Lung (tissue), 12 donors: ENCODE measurements around the gene LRRTM4. TPM values are rescaled to one million over a fixed set of nuclear protein-coding genes. Genes with fewer than 3 reads are reported as not detected.

Source experiments
- ATAC-seq: fragments of 200-7000 bp; cut with Tn5 transposase; one replicate; pipeline ENCODE4 v1.9.1; 2020; ENCODE audit warnings: moderate number of reproducible peaks; ENCODE audit not compliant: insufficient read depth, low FRiP score
- DNase-seq, 3 donors: peaks; one replicate each; pipeline ENCODE4 v3.0.0-alpha.2; 2013 to 2017
- H3K27ac ChIP-seq, 2 donors: one replicate each; pipeline ENCODE4 v1.5.1; 2013; ENCODE audit warnings: mild to moderate bottlenecking in 2 of 2, moderate library complexity in 2 of 2, control low read depth in 1 of 2, inconsistent platforms in 1 of 2, low read depth in 1 of 2, low read length in 1 of 2
- H3K27me3 ChIP-seq, 3 donors: one replicate each; pipeline ENCODE4 v1.5.1; 2013; ENCODE audit warnings: low read length in 2 of 3; ENCODE audit not compliant: control insufficient read depth in 3 of 3, insufficient read depth in 3 of 3
- H3K36me3 ChIP-seq, 4 donors: one replicate each; pipeline ENCODE4 v1.5.1; 2013; ENCODE audit warnings: low read length in 4 of 4, mild to moderate bottlenecking in 1 of 4, moderate library complexity in 1 of 4; ENCODE audit not compliant: control insufficient read depth in 4 of 4, insufficient read depth in 4 of 4
- H3K4me1 ChIP-seq, 5 donors: one replicate each; pipeline ENCODE4 v1.5.1; 2013; ENCODE audit warnings: low read length in 5 of 5, mild to moderate bottlenecking in 2 of 5, moderate library complexity in 1 of 5; ENCODE audit not compliant: control insufficient read depth in 5 of 5, insufficient read depth in 5 of 5
- H3K4me3 ChIP-seq: one replicate; pipeline ENCODE4 v1.5.1; 2013; ENCODE audit warnings: mild to moderate bottlenecking, control low read depth, moderate library complexity
- H3K9ac ChIP-seq, 2 donors: one replicate each; pipeline ENCODE4 v1.5.1; 2013; ENCODE audit warnings: low read length in 2 of 2, control low read depth in 1 of 2; ENCODE audit not compliant: insufficient read depth in 1 of 2
- H3K9me3 ChIP-seq, 4 donors: one replicate each; pipeline ENCODE4 v1.5.1; 2013; ENCODE audit warnings: low read length in 3 of 4, mild to moderate bottlenecking in 1 of 4, moderate library complexity in 1 of 4; ENCODE audit not compliant: control insufficient read depth in 4 of 4, insufficient read depth in 3 of 4
- WGBS, 2 donors: extraction: QIAGEN DNeasy Blood & Tissue Kit; methylation state at CpG; one replicate each; pipeline ENCODE4 v1.1.7; 2013; 5-methylcytosine and 5-hydroxymethylcytosine counted together
- polyA plus RNA-seq, 2 donors: library from polyadenylated mRNA; stranded (reverse); fragments of 200-250 nt; gene quantifications; one replicate each; pipeline ENCODE4 v1.2.1, GENCODE V29; 2013
- total RNA-seq, 2 donors: library from RNA; depleted of rRNA in 1 of 2; stranded (reverse); fragments of >200 nt in 1 of 2; gene quantifications; one replicate each; pipeline ENCODE4 v1.2.1, GENCODE V29; 2014 to 2021
- TF ChIP-seq, protein P1 (sequence below): IDR thresholded peaks from 2 replicates; pipeline ENCODE4 v1.5.1; 2012; ENCODE audit warnings: mild to moderate bottlenecking; ENCODE audit errors: control extremely low read depth, extremely low read depth
- donor health status: control.
- donor health status: control.
- donor health status: Bipolar disorder and iron deficiency.
- donor health status: healthy.
- donor health status: DM: yes; HTN: yes; CAD: no.

LRRTM4 gene
- total and polyA plus RNA-seq, 4 donors: 0.08 to 9.2 (median 1.2) TPM; not detected in 1

DNA sequence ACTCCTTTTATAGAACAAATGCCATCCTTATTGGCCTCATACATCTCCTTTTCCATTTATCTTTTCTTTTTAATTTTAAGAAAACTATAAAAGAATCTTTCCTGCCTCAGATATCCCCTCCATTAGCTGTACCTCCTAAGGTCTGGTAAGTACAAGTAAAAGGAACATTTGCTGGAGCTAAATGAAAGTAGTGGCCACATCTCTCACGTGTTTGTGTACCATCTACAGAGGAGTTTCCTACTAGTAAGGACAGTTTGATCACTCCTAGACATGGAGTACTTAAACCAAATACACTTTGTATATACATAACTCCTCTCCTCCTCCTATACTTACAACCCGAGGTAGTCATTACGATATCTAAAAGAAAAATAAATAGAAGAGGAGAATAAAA lies 504.8 kb downstream of the LRRTM4 start:
- Histone ChIP-seq H3K9ac (no peak overlapping the region), H3K27me3 (no peaks in the 10 kb centered on the region), H3K4me1 (peaks cover 0 to 10% (median 4%) of the 10 kb centered on the region in 5 donors), H3K36me3 (no peaks in the 10 kb centered on the region), H3K9me3 (no peaks in the 10 kb centered on the region), H3K4me3 (no peak overlapping the region), H3K27ac (no peak overlapping the region)
- WGBS, 2 donors: 71 to 78% methylated on average over 3 of the region's 3 CpGs
- DNase-seq (peak in 2 of 3 donors; percentile 36 to 58), ATAC-seq (no peak)
- TF ChIP-seq, protein P1, sequence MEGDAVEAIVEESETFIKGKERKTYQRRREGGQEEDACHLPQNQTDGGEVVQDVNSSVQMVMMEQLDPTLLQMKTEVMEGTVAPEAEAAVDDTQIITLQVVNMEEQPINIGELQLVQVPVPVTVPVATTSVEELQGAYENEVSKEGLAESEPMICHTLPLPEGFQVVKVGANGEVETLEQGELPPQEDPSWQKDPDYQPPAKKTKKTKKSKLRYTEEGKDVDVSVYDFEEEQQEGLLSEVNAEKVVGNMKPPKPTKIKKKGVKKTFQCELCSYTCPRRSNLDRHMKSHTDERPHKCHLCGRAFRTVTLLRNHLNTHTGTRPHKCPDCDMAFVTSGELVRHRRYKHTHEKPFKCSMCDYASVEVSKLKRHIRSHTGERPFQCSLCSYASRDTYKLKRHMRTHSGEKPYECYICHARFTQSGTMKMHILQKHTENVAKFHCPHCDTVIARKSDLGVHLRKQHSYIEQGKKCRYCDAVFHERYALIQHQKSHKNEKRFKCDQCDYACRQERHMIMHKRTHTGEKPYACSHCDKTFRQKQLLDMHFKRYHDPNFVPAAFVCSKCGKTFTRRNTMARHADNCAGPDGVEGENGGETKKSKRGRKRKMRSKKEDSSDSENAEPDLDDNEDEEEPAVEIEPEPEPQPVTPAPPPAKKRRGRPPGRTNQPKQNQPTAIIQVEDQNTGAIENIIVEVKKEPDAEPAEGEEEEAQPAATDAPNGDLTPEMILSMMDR: no peak

DNA sequence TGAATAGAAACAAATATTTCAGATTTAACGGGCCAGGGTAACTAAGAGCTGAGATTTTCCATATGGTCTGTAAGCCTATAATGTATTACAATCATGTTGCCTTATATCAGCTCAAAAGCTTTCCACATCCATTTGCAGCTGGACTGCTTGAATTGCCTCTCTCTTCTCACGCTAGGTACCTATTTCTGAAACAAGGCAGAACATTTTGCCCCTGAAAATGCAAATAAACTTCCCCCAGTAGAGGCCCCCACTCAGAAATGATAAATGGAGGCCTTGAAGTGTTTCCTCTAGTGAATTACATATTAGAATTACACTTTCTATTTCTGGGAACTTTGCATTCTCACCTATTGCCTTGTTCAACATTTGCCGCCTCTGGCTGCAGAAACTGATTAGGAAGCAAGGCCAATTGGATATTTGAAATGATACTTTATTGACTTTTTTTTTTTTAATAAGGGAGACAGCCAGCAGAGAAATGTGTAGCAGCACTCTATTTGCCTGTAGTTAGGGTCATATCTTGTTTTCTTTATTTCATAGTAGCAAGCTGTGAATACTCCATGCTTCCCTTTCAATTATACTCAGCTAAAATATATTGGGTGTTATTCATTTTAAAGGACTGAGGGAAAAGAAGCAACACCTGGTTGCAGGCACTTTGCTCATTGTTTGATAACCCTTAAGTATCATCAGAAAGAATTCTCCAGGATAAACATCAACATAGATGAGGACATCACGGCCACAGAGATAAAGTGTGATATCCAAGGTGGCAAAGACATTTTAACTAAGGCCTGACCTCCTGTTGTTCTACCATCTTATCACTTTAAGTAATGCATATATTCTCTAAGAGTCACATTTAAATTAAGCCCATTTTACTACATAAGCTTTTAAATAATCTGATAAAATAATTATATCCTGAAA lies 505.5 kb downstream of the LRRTM4 start:
- H3K36me3 ChIP-seq: no peaks in the 10 kb centered on the region
- ATAC-seq: no peak
- H3K9ac ChIP-seq: no peak overlapping the region
- H3K27ac ChIP-seq: no peak overlapping the region
- TF ChIP-seq, protein P1: no peak
- no peaks in the 10 kb centered on the region for H3K27me3 ChIP-seq
- peaks cover 0 to 10% (median 4%) of the 10 kb centered on the region in 5 donors for H3K4me1 ChIP-seq
- no peak overlapping the region for H3K4me3 ChIP-seq
- 81 to 82% methylated on average over 4 of the region's 4 CpGs for WGBS, 2 donors
- H3K9me3 ChIP-seq: no peaks in the 10 kb centered on the region
- DNase-seq: peak; percentile 44 to 91 (median 89)

DNA sequence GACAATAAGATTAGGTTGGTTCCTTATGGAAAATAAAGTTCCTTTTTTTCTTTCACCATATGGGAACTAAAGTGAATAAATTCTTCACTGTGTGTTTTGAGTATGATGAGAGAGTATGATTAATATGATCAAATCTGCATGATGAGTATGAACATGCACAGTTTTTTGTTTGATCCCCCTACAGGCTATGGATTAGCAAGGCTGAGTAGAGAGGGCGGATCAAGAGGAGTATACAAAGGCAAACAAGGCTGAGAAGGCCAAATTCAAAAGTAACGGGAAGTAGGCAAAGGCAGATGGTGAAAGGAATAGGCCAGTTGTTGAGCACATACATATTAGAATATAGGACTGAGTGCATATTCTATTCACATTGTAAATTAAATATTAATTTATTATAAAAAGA lies 508.2 kb downstream of the LRRTM4 start:
- Histone ChIP-seq H3K36me3 (no peaks in the 10 kb centered on the region), H3K4me1 (peaks cover 0 to 12% (median 4%) of the 10 kb centered on the region in 5 donors), H3K27me3 (no peaks in the 10 kb centered on the region), H3K9ac (no peak overlapping the region), H3K27ac (no peak overlapping the region), H3K9me3 (no peaks in the 10 kb centered on the region), H3K4me3 (no peak overlapping the region)
- TF ChIP-seq, protein P1: no peak
- 84 to 85% methylated on average over 2 of the region's 2 CpGs for WGBS, 2 donors
- DNase-seq (no peak), ATAC-seq (no peak)
